GM12872 (cell line): ENCODE measurements around the gene GNAI3.

Experiments used
- CTCF ChIP-seq: IDR thresholded peaks from 3 replicates; pipeline ENCODE4 v1.5.1; 2011; ENCODE audit warnings: low read depth, mild to moderate bottlenecking, low read length, moderate library complexity; ENCODE audit not compliant: insufficient read depth

The GNAI3 gene

GRCh38 chr1:109618661-109619575 is 70.5 kb downstream of the GNAI3 start:
- TF ChIP-seq CTCF: no peak

GRCh38 chr1:109619576-109620400 is 71.4 kb downstream of the GNAI3 start, which contains the start of the genes AMPD2 and GNAT2:
Gene AMPD2, plus strand, starts transcription at chr1:109619837. Its CDS starts 1,339 bp downstream, at chr1:109621176.
Gene GNAT2, minus strand, starts transcription at chr1:109619616. Its CDS starts 6,746 bp downstream, at chr1:109612870.
- TF ChIP-seq CTCF: no peak

- TF ChIP-seq CTCF: no peak
These were observed 72.0 kb downstream of the GNAI3 start for GRCh38 chr1:109620401-109620791.

- no peak for TF ChIP-seq CTCF
These were observed 72.4 kb downstream of the GNAI3 start for GRCh38 chr1:109620841-109621286.

GRCh38 chr1:109621379-109622136 is 73.1 kb downstream of the GNAI3 start:
- no peak for TF ChIP-seq CTCF

- no peak for TF ChIP-seq CTCF
These were observed 73.9 kb downstream of the GNAI3 start for GRCh38 chr1:109622137-109622892.
